Breast epithelium (tissue), 4 donors: ENCODE measurements around the gene SPDEF. TPM values are rescaled to one million over a fixed set of nuclear protein-coding genes. Genes with fewer than 3 reads are reported as not detected.

Experiments
- DNase-seq, 2 donors: peaks; one replicate each; pipeline ENCODE4 v3.0.0-alpha.2; 2019; ENCODE audit warnings: low spot score in 2 of 2
- H3K27ac ChIP-seq, 2 donors: fragments of 200-600 bp; sonication (generic) in 1 of 2; one replicate each; pipeline ENCODE4 v1.5.1; 2016 to 2019; ENCODE audit warnings: mild to moderate bottlenecking in 1 of 2
- H3K27me3 ChIP-seq, 2 donors: fragments of 200-600 bp; sonication (generic) in 1 of 2; one replicate each; pipeline versions ENCODE4 v1.5.1 to v1.6.0; 2017 to 2019; ENCODE audit warnings: control low read depth in 1 of 2, mild to moderate bottlenecking in 1 of 2
- H3K36me3 ChIP-seq: fragments of 200-600 bp; one replicate; pipeline ENCODE4 v1.5.1; 2019
- H3K4me1 ChIP-seq, 2 donors: fragments of 200-600 bp; sonication (generic); one replicate each; pipeline ENCODE4 v1.5.1; 2016 to 2019; ENCODE audit warnings: control low read depth in 1 of 2
- H3K4me3 ChIP-seq, 3 donors: fragments of 200-600 bp; sonication (generic); 1 replicate in 2 of 3; 2 replicates in 1 of 3; pipeline ENCODE4 v1.5.1; 2016 to 2019; ENCODE audit warnings: mild to moderate bottlenecking in 3 of 3, moderate library complexity in 2 of 3
- H3K9me3 ChIP-seq, 2 donors: fragments of 200-600 bp; sonication (generic) in 1 of 2; one replicate each; pipeline ENCODE4 v1.5.1; 2016 to 2019; ENCODE audit warnings: control low read depth in 1 of 2
- POLR2A ChIP-seq: fragments of 450-650 bp; IDR thresholded peaks from one replicate; pipeline ENCODE4 v1.6.1; 2016; ENCODE audit warnings: antibody characterized with exemption, mild to moderate bottlenecking, moderate library complexity
- POLR2AphosphoS5 ChIP-seq, 3 donors: sonication (generic); formaldehyde crosslinking; IDR thresholded peaks; one replicate each; pipeline ENCODE4 v1.6.1; 2017; ENCODE audit warnings: antibody characterized with exemption in 3 of 3
- intact Hi-C: fragments of 100-400 bp; cut with DNase I; formaldehyde crosslinking; loops from one replicate; pipeline ENCODE4 v1.15.1; 2023; ENCODE audit warnings: low total_unique reads
- total RNA-seq, 3 donors: library from RNA; depleted of rRNA; stranded (reverse); fragments of >200 nt; gene quantifications; one replicate each; pipeline ENCODE4 v1.1.0, GENCODE V29; 2016
- TF ChIP-seq, protein P1 (sequence below), 3 donors: fragments of 450-650 bp; IDR thresholded peaks; one replicate each; pipeline ENCODE4 v1.5.1; 2016 to 2017; ENCODE audit warnings: antibody characterized with exemption in 3 of 3, mild to moderate bottlenecking in 3 of 3, moderate library complexity in 3 of 3

Gene SPDEF
- total RNA-seq, 3 donors from 2014 or later: 0.48 to 123 (median 89.0) TPM

DNA sequence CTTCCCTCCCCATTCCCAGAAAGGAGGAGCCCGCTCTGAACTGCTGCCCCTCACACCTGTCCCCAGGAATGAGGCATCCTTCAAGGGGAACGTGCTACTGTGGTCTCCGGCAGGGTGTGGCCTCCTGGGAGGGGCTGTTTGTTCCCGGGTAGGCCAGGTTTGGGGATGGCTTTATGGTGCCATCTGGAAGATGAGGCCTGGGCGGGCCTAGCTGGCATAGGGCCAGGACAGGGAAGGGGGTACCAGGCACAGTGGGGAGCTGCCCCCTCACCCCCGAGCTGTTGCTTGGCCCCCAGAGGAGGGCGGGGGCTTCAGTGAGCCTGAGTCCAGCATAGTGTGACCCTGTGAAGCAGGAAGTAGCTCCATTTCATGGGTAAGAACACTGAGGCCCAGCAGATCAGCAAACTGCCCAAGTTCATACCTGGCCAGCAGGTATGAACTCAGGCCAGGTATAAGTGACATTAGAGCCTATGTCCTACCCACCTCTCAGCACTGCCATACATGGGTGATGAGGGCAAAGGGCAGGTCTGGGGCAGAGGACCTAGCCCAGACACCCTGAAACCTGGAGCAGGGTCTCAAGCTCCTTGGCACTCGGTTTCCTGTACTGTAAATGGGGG, 17.5 kb upstream of the SPDEF start:
- intact Hi-C loops: no loop called here
- no peaks in the 10 kb centered on the region for H3K36me3 ChIP-seq
- H3K27me3 ChIP-seq: peaks cover 0 to 7% of the 10 kb centered on the region in 2 donors
- TF ChIP-seq POLR2A: no peak
- TF ChIP-seq, protein P1, sequence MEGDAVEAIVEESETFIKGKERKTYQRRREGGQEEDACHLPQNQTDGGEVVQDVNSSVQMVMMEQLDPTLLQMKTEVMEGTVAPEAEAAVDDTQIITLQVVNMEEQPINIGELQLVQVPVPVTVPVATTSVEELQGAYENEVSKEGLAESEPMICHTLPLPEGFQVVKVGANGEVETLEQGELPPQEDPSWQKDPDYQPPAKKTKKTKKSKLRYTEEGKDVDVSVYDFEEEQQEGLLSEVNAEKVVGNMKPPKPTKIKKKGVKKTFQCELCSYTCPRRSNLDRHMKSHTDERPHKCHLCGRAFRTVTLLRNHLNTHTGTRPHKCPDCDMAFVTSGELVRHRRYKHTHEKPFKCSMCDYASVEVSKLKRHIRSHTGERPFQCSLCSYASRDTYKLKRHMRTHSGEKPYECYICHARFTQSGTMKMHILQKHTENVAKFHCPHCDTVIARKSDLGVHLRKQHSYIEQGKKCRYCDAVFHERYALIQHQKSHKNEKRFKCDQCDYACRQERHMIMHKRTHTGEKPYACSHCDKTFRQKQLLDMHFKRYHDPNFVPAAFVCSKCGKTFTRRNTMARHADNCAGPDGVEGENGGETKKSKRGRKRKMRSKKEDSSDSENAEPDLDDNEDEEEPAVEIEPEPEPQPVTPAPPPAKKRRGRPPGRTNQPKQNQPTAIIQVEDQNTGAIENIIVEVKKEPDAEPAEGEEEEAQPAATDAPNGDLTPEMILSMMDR (IDR thresholded peaks at IDR 0.05): no peak
- TF ChIP-seq POLR2AphosphoS5 (IDR thresholded peaks at IDR 0.05): no peak
- H3K27ac ChIP-seq: no peak overlapping the region
- no peaks in the 10 kb centered on the region for H3K9me3 ChIP-seq
- H3K4me1 ChIP-seq: no peaks in the 10 kb centered on the region
- DNase-seq: no peak
- no peak overlapping the region for H3K4me3 ChIP-seq

DNA sequence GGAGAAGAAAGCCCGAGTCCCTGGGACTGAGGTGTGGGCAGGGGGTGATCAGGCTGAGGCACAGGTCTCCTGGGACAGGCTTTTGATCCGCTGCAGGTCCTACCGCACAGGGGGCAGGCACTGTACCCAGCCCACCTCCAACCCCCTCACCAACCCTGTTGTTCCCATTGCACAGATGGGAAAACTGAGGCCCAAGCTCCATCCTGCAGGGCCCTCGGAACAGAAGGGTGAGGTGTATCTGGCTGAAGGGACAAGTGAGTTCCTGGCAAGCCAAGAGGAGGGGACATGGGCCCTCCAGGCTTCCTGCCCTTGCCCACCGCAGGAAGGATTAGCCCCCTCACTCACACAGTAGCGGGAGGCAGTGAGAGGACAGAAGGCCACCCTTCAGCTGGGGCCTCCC, 16.5 kb upstream of the SPDEF start:
- TF ChIP-seq, protein P1 (IDR thresholded peaks at IDR 0.05): no peak
- TF ChIP-seq POLR2AphosphoS5 (IDR thresholded peaks at IDR 0.05): no peak
- TF ChIP-seq POLR2A: no peak
- intact Hi-C loops: no loop called here

DNA sequence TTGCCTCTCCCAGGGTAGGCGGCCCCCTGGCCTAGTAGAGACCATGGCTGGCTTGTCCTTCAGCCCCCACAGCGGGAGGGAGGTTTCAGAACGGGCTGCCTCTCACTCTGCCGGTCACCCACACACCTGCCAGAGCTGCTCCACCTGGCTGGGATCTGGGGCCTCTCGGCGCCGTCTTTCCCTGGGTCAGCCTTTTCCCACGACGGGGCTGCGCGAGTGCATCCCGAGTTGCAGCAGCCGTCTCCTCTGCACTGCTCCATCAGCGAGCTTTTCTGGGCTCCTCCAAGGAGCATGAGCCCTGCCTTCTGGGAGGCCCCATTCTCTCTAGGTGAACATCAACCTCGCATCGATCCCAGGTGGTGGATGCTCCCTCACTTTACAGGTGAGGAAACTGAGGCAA, 15.9 kb upstream of the SPDEF start:
- Histone ChIP-seq H3K4me1 (no peaks in the 10 kb centered on the region), H3K9me3 (no peaks in the 10 kb centered on the region), H3K4me3 (no peak overlapping the region), H3K36me3 (no peaks in the 10 kb centered on the region), H3K27me3 (peaks cover 0 to 7% of the 10 kb centered on the region in 2 donors), H3K27ac (no peak overlapping the region)
- TF ChIP-seq, protein P1 (IDR thresholded peaks at IDR 0.05): no peak
- TF ChIP-seq POLR2AphosphoS5 (IDR thresholded peaks at IDR 0.05) (no peak), POLR2A (no peak)
- no peak for DNase-seq
- intact Hi-C loops: no loop called here

More for the DNA sequence above, 16.5 kb upstream of the SPDEF start:
- no peak for DNase-seq
- no peaks in the 10 kb centered on the region for H3K9me3 ChIP-seq
- no peaks in the 10 kb centered on the region for H3K4me1 ChIP-seq
- H3K36me3 ChIP-seq: no peaks in the 10 kb centered on the region
- H3K27ac ChIP-seq: no peak overlapping the region
- peaks cover 0 to 7% of the 10 kb centered on the region in 2 donors for H3K27me3 ChIP-seq
- H3K4me3 ChIP-seq: no peak overlapping the region

DNA sequence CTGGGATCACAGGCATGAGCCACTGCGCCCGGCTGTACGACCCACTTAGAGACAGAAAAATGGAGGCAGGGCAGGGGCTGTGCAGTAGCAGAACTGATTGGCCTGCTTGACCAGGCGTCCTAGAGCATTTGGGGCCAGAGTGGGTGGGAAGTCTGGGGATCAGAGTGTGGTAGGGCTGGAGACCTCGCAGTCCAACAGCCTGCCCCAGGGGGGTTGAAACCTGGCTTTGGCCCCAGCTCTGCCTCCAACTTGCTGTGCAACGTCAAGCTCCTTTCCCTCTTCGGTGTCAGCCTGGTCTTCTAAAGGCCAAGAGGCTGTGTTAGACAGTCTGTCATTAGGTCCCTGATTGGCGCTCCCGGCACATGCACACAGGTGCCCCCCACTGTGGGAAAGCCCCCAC, 15.3 kb upstream of the SPDEF start:
- no peak for TF ChIP-seq POLR2AphosphoS5 (IDR thresholded peaks at IDR 0.05)
- TF ChIP-seq POLR2A: no peak
- TF ChIP-seq, protein P1 (IDR thresholded peaks at IDR 0.05): no peak
- DNase-seq: no peak
- intact Hi-C loops: no loop called here
- Histone ChIP-seq H3K27me3 (peaks cover 0 to 7% of the 10 kb centered on the region in 2 donors), H3K27ac (no peak overlapping the region), H3K4me3 (no peak overlapping the region), H3K4me1 (no peaks in the 10 kb centered on the region), H3K9me3 (no peaks in the 10 kb centered on the region), H3K36me3 (no peaks in the 10 kb centered on the region)

DNA sequence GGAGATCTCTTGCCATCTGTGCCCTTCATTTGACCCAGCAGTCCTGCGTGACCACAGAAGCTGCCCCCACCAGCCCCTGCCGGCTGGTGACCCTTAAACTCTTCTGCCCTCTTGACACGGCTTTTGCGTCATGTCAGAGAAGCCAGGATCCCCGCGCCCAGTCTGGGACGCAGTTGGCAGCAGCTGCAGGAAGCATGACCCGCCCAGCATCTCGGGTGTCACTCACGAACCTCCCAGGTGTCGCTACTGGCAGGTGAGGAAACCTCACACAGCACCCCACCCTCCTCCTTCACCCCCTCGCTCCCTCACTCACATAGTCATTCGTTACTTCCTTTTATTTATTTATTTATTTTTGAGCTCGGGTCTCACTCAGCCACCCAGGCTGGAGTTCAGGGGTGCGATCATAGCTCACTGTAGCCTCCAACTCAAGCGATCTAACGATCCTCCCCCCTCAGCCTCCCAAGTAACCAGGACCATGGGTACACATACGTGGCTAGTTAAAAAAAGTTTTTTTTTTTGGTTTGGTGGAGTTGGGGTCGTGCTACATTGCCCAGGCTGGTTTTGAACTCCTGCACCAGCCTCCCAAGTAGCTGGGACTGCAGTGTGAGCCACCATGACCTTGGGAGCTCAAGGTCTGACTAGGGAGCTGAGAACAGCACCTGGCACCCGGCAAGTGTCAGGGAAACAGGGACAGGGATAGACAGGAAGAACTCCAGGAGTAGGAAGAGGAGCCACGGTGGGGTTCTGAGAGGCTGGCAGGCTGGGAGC, 14.1 kb upstream of the SPDEF start:
- TF ChIP-seq, protein P1 (IDR thresholded peaks at IDR 0.05): no peak
- TF ChIP-seq POLR2AphosphoS5 (IDR thresholded peaks at IDR 0.05): no peak
- TF ChIP-seq POLR2A: no peak
- intact Hi-C loops: no loop called here
- no peak for DNase-seq
- no peak overlapping the region for H3K4me3 ChIP-seq
- peaks cover 0 to 7% of the 10 kb centered on the region in 2 donors for H3K27me3 ChIP-seq
- H3K27ac ChIP-seq: no peak overlapping the region
- H3K36me3 ChIP-seq: no peaks in the 10 kb centered on the region
- no peaks in the 10 kb centered on the region for H3K4me1 ChIP-seq
- H3K9me3 ChIP-seq: no peaks in the 10 kb centered on the region
